GM10266 (cell line): Measurements from ENCODE around the gene CCSER2.

Source experiments
- DNase-seq: peaks from one replicate; pipeline ENCODE4 v3.0.0; 2012; ENCODE audit errors: extremely low spot score
- TF ChIP-seq, protein P1 (sequence below): IDR thresholded peaks from 2 replicates; pipeline ENCODE4 v1.5.1; 2012; ENCODE audit warnings: mild to moderate bottlenecking, low read depth; ENCODE audit not compliant: control insufficient read depth, insufficient read depth; ENCODE audit errors: missing control alignments

CCSER2 gene

DNA sequence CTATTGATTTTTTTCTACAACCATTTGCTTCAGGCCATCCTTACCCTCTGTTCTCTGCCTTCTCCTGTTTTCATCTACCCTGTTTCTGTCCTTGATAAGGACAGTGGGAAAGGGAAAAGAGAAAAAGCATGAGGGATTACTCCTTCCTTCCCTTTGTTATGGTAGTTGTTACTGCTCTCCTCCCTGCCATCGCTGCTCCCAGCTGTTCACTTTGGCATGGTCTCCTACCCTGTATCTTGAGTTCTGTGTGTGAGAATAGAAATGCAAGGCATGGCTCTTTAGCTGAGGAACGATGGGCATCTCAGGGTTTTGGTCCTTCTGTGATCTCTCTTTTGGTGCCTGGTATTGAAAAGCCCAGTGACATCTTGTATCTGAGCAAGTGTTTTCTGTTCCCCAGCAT, 6.4 kb downstream of the CCSER2 start:
- TF ChIP-seq, protein P1, sequence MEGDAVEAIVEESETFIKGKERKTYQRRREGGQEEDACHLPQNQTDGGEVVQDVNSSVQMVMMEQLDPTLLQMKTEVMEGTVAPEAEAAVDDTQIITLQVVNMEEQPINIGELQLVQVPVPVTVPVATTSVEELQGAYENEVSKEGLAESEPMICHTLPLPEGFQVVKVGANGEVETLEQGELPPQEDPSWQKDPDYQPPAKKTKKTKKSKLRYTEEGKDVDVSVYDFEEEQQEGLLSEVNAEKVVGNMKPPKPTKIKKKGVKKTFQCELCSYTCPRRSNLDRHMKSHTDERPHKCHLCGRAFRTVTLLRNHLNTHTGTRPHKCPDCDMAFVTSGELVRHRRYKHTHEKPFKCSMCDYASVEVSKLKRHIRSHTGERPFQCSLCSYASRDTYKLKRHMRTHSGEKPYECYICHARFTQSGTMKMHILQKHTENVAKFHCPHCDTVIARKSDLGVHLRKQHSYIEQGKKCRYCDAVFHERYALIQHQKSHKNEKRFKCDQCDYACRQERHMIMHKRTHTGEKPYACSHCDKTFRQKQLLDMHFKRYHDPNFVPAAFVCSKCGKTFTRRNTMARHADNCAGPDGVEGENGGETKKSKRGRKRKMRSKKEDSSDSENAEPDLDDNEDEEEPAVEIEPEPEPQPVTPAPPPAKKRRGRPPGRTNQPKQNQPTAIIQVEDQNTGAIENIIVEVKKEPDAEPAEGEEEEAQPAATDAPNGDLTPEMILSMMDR = no peak
- no peak for DNase-seq

GRCh38 chr10:84335516-84335915, 7.1 kb downstream of the CCSER2 start:
- TF ChIP-seq, protein P1 = no peak
- no peak for DNase-seq

- no peak for DNase-seq
- TF ChIP-seq, protein P1 = no peak
Observed at GRCh38 chr10:84336406-84337090, 8.2 kb downstream of the CCSER2 start.

DNA sequence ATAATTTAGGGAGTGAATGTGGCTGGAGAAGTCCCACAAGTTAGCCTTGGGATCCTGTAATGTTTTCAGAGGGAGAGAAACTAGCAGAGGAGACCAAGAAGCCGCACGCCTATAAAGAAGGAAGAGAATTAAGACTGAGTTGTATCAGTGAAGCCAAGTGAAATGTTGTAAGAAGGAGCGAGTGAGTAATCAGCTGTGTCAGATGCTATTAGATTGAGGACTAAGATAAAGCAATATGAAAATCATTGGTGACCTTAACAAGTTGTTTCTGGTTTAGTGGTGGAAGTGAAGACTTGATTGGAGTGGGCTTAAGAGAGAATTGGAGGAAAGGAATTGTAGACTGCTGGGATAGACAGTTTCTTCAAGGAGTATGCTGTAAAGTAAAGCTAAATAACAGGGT, 8.8 kb downstream of the CCSER2 start:
- TF ChIP-seq, protein P1 = no peak
- DNase-seq = no peak

DNA sequence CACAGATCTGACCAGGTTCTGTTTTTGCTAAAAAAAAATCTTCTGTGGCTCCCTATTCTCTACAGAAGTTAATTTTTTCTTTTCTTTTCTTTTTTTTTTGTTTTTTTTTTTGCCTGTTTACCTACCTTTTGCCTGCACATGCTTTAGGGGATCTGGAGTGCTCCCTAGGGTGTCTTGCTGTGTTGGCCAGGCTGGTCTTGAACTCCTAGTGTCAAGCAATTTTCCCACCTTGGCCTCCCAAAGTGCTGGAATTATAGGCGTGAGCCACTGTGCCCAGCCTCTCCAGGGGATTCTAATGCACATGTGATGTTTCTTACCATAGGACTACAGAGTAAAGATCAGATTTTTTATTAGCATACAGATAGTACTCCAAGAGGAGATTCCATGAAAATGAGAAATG, 10.6 kb downstream of the CCSER2 start:
- TF ChIP-seq, protein P1 = no peak
- DNase-seq = no peak

- DNase-seq = no peak
- TF ChIP-seq, protein P1 = no peak
Observed at GRCh38 chr10:84340187-84340586, 11.8 kb downstream of the CCSER2 start.

DNA sequence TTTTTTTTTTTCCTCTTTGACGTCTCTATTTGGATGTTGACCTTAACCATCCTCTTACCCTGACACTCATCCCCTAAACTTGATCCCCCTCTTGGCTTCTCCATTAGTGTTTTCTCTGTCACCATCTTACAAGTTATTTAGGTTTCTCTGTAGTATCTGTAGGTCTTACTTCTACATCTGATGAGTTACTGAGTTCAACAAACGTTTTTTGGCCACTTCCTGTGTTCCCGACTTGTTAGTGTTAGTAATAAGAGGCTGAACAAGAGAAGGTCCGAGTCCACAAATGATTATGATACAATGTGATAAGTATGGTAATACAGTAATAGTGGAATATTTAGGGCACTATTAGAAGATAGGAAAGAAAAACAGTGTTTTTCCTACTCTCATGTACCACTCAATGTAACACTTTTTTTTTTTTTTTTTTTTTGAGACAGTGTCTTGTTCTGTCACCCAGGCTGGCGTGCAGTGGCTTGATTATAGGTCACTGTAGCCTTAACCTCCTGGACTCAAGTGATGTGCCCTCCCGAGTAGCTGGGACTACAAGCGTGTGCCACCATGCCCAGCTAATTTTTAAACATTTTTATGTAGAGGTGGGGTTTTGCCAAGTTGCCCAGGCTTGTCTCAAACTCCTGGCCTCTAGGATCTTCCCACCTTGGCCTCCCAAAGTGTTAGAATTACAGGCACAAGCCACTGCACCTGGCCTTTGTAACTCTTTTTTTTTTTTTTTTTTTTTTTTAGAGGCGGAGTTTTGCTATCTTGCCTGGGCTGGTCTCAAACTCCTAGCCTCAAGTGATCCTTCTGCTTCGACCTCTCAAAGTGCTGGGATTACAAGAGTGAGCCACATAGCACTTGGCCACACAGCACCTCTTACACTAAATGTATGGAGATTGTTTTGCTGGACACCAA, 12.5 kb downstream of the CCSER2 start:
- TF ChIP-seq, protein P1 = no peak
- DNase-seq = no peak
